GM12878 (cell line): ENCODE data around the gene KRTAP5-2. TPM values are rescaled to one million over a fixed set of nuclear protein-coding genes. Genes with fewer than 3 reads are reported as not detected.

ENCODE experiments used
- FOS ChIP-seq: IDR thresholded peaks from 3 replicates; pipeline ENCODE4 v1.6.1; 2011; ENCODE audit warnings: borderline replicate concordance; ENCODE audit not compliant: insufficient read length; ENCODE audit errors: extremely low read depth
- HDAC6 ChIP-seq: fragments of 200-600 bp; sonication (generic); IDR thresholded peaks from one replicate; pipeline ENCODE4 v1.8.0; 2017; ENCODE audit warnings: antibody characterized with exemption; ENCODE audit not compliant: unreplicated experiment
- USF1 ChIP-seq: IDR thresholded peaks from 2 replicates; pipeline ENCODE4 v1.6.1; 2011; ENCODE audit warnings: borderline replicate concordance, low read depth, mild to moderate bottlenecking, moderate library complexity, mixed read lengths, low read length; ENCODE audit not compliant: insufficient read depth; ENCODE audit errors: extremely low read length
- polyA plus RNA-seq, 11 experiments: library from polyadenylated mRNA; depleted of rRNA in 4 of 11; unstranded in 6 of 11; stranded (reverse) in 5 of 11; fragments of >200 nt; fragmentation: Nextera tagmentation in 4 of 11; fragmentation: Illumina TruSeq in 1 of 11; extraction: Ambion mirVana in 4 of 11; extraction: Trizol in 1 of 11; gene quantifications; 1 replicate in 1 of 11; 2 replicates in 10 of 11; pipeline versions ENCODE4 v1.2.1 to v1.2.3, GENCODE V29; 2011 to 2016; ENCODE audit warnings: inconsistent platforms in 2 of 11, missing spikeins in 2 of 11, low read depth in 1 of 11
- total RNA-seq, 4 experiments: library from RNA; depleted of rRNA in 3 of 4; stranded (reverse); fragments of >200 nt in 3 of 4; fragmentation: Illumina TruSeq in 1 of 4; extraction: Trizol in 1 of 4; gene quantifications; 2 replicates each; pipeline versions ENCODE4 v1.2.1 to v1.2.3, GENCODE V29; 2013 to 2021
- TF ChIP-seq, protein P1 (sequence below): fragments of 450-650 bp; formaldehyde crosslinking; IDR thresholded peaks from 2 replicates; pipeline ENCODE4 v1.4.0; 2020; ENCODE audit warnings: mild to moderate bottlenecking, moderate library complexity
- TF ChIP-seq, protein P2 (sequence below): fragments of 450-650 bp; IDR thresholded peaks from 2 replicates; pipeline ENCODE4 v1.6.1; 2014; ENCODE audit warnings: mild to moderate bottlenecking

KRTAP5-2 gene
- total and polyA plus RNA-seq, 10 of the 15 experiments (the other 5 are each of a cell fraction or from before 2014, with no cell fraction given) = not detected

DNA sequence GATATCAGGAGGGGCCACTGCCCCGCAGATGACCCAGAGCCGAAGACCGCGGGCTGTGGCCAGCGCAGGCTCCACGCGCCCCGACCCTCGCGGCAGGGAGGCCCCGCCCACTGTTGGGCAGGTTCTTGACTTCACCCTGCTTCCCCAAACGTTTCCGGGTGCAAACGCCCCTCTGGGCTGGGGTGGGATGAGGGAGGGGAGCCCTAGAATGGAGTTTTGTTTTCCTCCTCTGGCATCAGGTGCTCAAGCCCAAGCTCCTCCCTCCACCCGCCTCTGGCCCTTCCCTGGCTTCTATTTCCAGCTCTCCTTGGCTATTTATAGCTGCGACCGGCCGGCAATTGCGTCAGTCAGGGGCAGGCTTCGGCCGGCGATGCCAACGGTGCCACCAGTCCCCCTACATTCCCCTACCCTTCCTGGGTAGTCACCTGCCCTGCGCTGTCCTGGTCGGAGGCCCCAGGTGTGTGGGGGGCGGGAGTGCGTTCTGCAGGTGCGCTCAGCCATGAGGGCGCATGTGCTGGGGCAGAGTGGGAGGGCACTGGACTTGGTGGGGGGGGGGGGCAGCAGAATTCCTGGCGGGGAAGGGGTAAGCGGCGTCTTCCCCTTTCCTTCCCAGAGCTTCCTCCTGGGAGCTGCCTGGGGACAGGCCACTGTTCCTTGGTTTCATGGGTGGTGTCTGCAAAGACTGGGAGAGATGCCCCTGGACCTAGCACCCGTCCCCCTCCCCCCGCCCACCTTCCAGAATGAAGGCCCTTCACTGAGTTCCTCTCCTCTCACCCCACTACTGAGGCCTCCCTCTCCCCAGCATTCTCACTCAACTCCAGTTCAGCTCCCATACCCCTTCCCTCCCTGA lies 49.6 kb downstream of the KRTAP5-2 start (continued):
- TF ChIP-seq, protein P1, sequence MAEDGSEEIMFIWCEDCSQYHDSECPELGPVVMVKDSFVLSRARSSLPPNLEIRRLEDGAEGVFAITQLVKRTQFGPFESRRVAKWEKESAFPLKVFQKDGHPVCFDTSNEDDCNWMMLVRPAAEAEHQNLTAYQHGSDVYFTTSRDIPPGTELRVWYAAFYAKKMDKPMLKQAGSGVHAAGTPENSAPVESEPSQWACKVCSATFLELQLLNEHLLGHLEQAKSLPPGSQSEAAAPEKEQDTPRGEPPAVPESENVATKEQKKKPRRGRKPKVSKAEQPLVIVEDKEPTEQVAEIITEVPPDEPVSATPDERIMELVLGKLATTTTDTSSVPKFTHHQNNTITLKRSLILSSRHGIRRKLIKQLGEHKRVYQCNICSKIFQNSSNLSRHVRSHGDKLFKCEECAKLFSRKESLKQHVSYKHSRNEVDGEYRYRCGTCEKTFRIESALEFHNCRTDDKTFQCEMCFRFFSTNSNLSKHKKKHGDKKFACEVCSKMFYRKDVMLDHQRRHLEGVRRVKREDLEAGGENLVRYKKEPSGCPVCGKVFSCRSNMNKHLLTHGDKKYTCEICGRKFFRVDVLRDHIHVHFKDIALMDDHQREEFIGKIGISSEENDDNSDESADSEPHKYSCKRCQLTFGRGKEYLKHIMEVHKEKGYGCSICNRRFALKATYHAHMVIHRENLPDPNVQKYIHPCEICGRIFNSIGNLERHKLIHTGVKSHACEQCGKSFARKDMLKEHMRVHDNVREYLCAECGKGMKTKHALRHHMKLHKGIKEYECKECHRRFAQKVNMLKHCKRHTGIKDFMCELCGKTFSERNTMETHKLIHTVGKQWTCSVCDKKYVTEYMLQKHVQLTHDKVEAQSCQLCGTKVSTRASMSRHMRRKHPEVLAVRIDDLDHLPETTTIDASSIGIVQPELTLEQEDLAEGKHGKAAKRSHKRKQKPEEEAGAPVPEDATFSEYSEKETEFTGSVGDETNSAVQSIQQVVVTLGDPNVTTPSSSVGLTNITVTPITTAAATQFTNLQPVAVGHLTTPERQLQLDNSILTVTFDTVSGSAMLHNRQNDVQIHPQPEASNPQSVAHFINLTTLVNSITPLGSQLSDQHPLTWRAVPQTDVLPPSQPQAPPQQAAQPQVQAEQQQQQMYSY (CRISPR knock-in tag) = no peak
- TF ChIP-seq FOS (no peak), USF1 (no peak), HDAC6 (no peak)
- TF ChIP-seq, protein P2, sequence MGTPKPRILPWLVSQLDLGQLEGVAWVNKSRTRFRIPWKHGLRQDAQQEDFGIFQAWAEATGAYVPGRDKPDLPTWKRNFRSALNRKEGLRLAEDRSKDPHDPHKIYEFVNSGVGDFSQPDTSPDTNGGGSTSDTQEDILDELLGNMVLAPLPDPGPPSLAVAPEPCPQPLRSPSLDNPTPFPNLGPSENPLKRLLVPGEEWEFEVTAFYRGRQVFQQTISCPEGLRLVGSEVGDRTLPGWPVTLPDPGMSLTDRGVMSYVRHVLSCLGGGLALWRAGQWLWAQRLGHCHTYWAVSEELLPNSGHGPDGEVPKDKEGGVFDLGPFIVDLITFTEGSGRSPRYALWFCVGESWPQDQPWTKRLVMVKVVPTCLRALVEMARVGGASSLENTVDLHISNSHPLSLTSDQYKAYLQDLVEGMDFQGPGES = no peak
